ENCODE measurements around the gene SEC14L2. TPM values are rescaled to one million over a fixed set of nuclear protein-coding genes. Genes with fewer than 3 reads are reported as not detected.
A peak's percentile ranks its signal among the peaks of the same experiment; 100 is the strongest.

Gene SEC14L2
- total and polyA plus RNA-seq, 2 of the 8 experiments (the other 6 are each of a cell fraction or from before 2014, with no cell fraction given) = 2.8 to 3.2 TPM

- peaks cover 4 to 18% (median 15%) of the 10 kb centered on the region in 4 experiments; a peak in 7 of 8 replicates for H3K36me3 ChIP-seq (ENCODE audit: control insufficient read depth in 2 of 4, insufficient read depth in 4 of 4, low read length in 3 of 4)
- peak within 1 kb of the TSS; percentile 92 for H2BK5ac ChIP-seq (ENCODE audit: low read depth, low read length)
- no peaks in the 10 kb centered on the region for H3K27me3 ChIP-seq (replicated peaks in 1 of 4; ENCODE audit: control insufficient read depth in 3 of 4, extremely low read depth in 1 of 4, insufficient read depth in 3 of 4, low read length in 3 of 4)
- peaks cover 17% of the 10 kb centered on the region for H3K79me1 ChIP-seq (ENCODE audit: low read depth, low read length)
- H2AFZ ChIP-seq (ENCODE audit: low read length) = peak within 1 kb of the TSS; percentile 73
- H3K4me2 ChIP-seq (ENCODE audit: insufficient read depth in 1 of 2, low read depth in 2 of 2, low read length in 2 of 2) = peak within 1 kb of the TSS; percentile 74 to 98
- peak within 1 kb of the TSS; percentile 100 for H4K8ac ChIP-seq (ENCODE audit: extremely low read depth, insufficient read depth, low read length)
- H4K5ac ChIP-seq (ENCODE audit: insufficient read length, low read depth, low read length) = peak within 1 kb of the TSS; percentile 82
- peak within 1 kb of the TSS; percentile 95; the same call in 1 of the 2 replicates for H2BK15ac ChIP-seq (ENCODE audit: low read length)
- CTCF ChIA-PET (ENCODE audit: partially characterized antibody) = interaction anchor here (0.8 to 2.1 kb wide), 2 partner anchors 69 to 75 kb away, joined by 3 to 9 read pairs; no protein-coding TSS in a partner anchor
- no peak within 1 kb of the TSS for H2BK20ac ChIP-seq (ENCODE audit: low read length)
- H3K4me3 ChIP-seq (ENCODE audit: extremely low read depth in 1 of 4, insufficient read depth in 2 of 4, low read depth in 3 of 4, low read length in 4 of 4) = peak within 1 kb of the TSS; percentile 78 to 93 (median 91)
- peaks cover 15 to 40% of the 10 kb centered on the region in 2 experiments for H3K79me2 ChIP-seq (ENCODE audit: control insufficient read depth in 1 of 2, insufficient read depth in 2 of 2, low read length in 2 of 2)
- H3K23ac ChIP-seq (ENCODE audit: insufficient read length) = no peak within 1 kb of the TSS
- peak within 1 kb of the TSS; percentile 93 for H3K27ac ChIP-seq (ENCODE audit: low read depth, low read length)
- H3K4me1 ChIP-seq (replicated peaks in 1 of 4; ENCODE audit: control insufficient read depth in 3 of 4, insufficient read depth in 4 of 4, low read length in 3 of 4) = peaks cover 2 to 11% (median 4%) of the 10 kb centered on the region in 4 experiments; a peak in 6 of 7 replicates
- POLR2A ChIA-PET (ENCODE audit: partially characterized antibody) = interaction anchor here (0.7 to 11.5 kb wide), 33 partner anchors 9 to 1031 kb away, joined by 3 to 129 read pairs (median 4); partner anchors contain the start of genes CASTOR1, MTFP1, RNF215 and SEC14L2
- H3K9ac ChIP-seq (replicated peaks in 1 of 4; ENCODE audit: extremely low read depth in 1 of 4, low read depth in 3 of 4, low read length in 3 of 4) = peak within 1 kb of the TSS; percentile 92 to 99 (median 96)
- peak within 1 kb of the TSS; percentile 99 for H3K18ac ChIP-seq (ENCODE audit: extremely low read depth, low read length)
- 2% methylated on average over 79 of the region's 91 CpGs; no CpG with 5 or more reads in 1 of the 2 experiments for WGBS, 2 experiments (ENCODE audit: extremely low coverage in 1 of 2, insufficient coverage in 1 of 2, insufficient read length in 1 of 2, insufficient replicate concordance in 2 of 2, low coverage in 1 of 2, low lambda C conversion rate in 2 of 2, missing lambda C conversion rate in 1 of 2)
- peak; percentile 72 to 91 for DNase-seq (ENCODE audit: low read depth in 1 of 2, low spot score in 2 of 2)
- H2BK120ac ChIP-seq (replicated peaks; ENCODE audit: low read depth, low read length) = no peak within 1 kb of the TSS
- peak within 1 kb of the TSS; percentile 97 for H4K91ac ChIP-seq (replicated peaks; ENCODE audit: insufficient read length, low read length)
- H3K56ac ChIP-seq (replicated peaks; ENCODE audit: insufficient read length, low read depth, low read length) = peak within 1 kb of the TSS; percentile 92
- no peaks in the 10 kb centered on the region for H3K9me3 ChIP-seq (ENCODE audit: insufficient read depth in 2 of 2, low read depth in 1 of 2, low read length in 1 of 2)
- peaks cover 8 to 13% of the 10 kb centered on the region in 2 experiments for H4K20me1 ChIP-seq (replicated peaks in 1 of 2; ENCODE audit: control insufficient read depth in 1 of 2, insufficient read depth in 2 of 2, low read length in 2 of 2)
- H2AK5ac ChIP-seq (ENCODE audit: low read depth, low read length) = no peak within 1 kb of the TSS
- no peak within 1 kb of the TSS for H3K14ac ChIP-seq (ENCODE audit: insufficient read length)
- peak within 1 kb of the TSS; percentile 75; the same call in 1 of the 2 replicates for H2BK12ac ChIP-seq (ENCODE audit: low read depth, low read length)
- FAIRE-seq = no peak
- H3K23me2 ChIP-seq (ENCODE audit: low read depth, low read length) = peaks cover 2% of the 10 kb centered on the region; the same call in 1 of the 2 replicates
- H3K4ac ChIP-seq (replicated peaks; ENCODE audit: insufficient read length, low read depth, low read length) = peak within 1 kb of the TSS; percentile 20
- peak; percentile 55; the same call in 1 of the 2 replicates for TF ChIP-seq E2F6 (IDR thresholded peaks at IDR 0.05)
- peak; percentile 69 for TF ChIP-seq TBP (IDR thresholded peaks at IDR 0.05; ENCODE audit: low read depth, low read length)
- peak; percentile 97 for TF ChIP-seq KDM4A (IDR thresholded peaks at IDR 0.05; ENCODE audit: low read depth, low read length, severe bottlenecking)
- TF ChIP-seq CREB1 (IDR thresholded peaks at IDR 0.05) = peak; percentile 97
- TF ChIP-seq EZH2 (IDR thresholded peaks at IDR 0.05; ENCODE audit: low read depth, low read length, severe bottlenecking) = no peak
Measured at GRCh38 chr22:30356449-30357235, 40.2 kb upstream of the SEC14L2 start, which contains the start of the genes CCDC157 and SF3A1. TSS of gene CCDC157 (plus strand) at chr22:30357007. CDS start at chr22:30366001, 8,994 bp downstream. TSS of gene SF3A1 (minus strand) at chr22:30356894. CDS start at chr22:30356792, 102 bp downstream.
